ENCODE data around the gene ARHGDIA. TPM values are rescaled to one million over a fixed set of nuclear protein-coding genes. Genes with fewer than 3 reads are reported as not detected.

Gene ARHGDIA
- total RNA-seq, 2 donors from 2014 or later = 328 to 513 TPM

DNA sequence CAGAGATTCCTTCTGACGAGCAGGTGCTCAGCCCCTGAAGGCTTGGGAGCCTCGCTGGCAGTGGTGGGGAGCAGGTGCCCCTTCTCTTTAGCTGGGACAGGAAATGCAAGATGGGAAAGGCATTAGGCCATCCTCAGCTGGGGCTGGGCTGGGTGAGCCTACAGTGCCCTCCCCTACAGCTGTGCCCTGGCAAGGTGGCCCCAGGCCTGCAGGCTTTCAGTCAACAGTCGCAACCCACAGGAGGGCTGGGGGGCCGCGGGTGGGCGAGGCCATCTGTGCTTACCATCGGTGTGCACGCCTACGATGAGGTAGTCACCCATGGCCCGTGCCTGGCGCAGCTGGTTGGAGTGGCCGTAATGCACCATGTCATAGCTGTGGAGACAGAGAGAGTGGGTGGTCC lies 38.1 kb upstream of the ARHGDIA start:
- DNase-seq (ENCODE audit: low spot score in 2 of 2) = no peak
- H3K9me3 Mint-ChIP-seq = no peaks in the 10 kb centered on the region
- H3K27ac Mint-ChIP-seq = no peak overlapping the region
- no peaks in the 10 kb centered on the region for H3K36me3 Mint-ChIP-seq
- ATAC-seq = no peak

DNA sequence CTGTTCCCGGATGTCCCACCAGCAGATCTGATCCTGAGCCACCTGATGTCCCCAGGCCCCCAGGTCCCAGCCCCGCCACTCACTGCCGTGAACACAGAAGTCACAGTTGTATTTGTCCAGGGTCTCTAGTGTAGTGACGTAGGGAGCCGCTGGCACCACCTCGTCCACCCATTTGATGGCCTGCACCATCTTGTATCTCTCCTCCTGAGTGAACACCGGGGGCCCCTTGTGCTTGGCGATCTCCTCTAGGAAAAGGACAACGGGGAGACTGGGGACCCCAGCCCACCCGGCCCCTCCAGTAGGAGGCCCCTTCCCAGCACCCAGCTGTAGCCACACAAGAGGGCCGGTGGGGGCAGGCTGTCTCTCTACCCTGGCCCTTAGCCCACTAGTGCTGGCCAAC lies 37.7 kb upstream of the ARHGDIA start:
- DNase-seq (ENCODE audit: low spot score in 2 of 2) (no peak), ATAC-seq (no peak)
- Mint-ChIP-seq H3K9me3 (no peaks in the 10 kb centered on the region), H3K36me3 (no peaks in the 10 kb centered on the region), H3K27ac (no peak overlapping the region)

- no peak for DNase-seq (ENCODE audit: low spot score in 2 of 2)
- no peak for ATAC-seq
- no peak overlapping the region for H3K27ac Mint-ChIP-seq
- no peaks in the 10 kb centered on the region for H3K9me3 Mint-ChIP-seq
- no peaks in the 10 kb centered on the region for H3K36me3 Mint-ChIP-seq
Measured at GRCh38 chr17:81907219-81908145, 36.3 kb upstream of the ARHGDIA start.

DNA sequence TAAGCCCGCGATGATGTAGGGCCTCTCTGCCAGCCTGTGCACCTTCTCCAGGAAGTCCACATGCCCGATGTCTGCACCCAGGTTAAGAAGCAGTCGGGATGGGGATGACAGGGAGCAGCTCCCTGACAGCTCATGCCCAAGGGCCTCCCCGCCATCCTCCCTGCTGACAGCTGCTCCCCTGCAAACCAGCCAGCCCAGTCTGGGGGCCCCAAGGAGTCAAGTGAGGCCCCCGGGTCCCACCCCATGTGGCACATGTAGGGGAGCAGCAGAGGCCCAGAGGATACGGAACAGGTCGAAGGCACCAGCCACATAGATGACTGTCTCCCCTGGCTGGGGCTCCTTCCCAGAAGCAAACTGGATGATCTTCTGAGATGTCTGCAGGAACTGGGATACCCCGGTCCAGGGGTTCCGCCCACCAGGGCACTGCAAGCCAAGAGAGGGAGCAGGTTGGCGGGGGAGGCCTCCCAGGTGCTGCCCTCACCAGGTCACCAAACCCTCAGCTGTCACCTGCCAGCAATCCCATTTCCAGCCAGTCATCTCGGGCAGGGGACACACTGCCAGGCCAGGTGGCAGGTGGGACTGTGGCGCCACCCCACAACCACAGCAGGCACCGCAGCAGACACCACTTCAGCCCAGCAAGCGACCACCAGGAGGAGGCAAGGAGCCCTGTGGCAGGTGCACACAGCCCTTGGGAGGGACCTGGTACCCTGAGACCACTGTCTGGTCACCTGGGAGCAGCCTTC lies 35.5 kb upstream of the ARHGDIA start:
- ATAC-seq (no peak), DNase-seq (ENCODE audit: low spot score in 2 of 2) (no peak)
- H3K36me3 Mint-ChIP-seq = no peaks in the 10 kb centered on the region
- no peak overlapping the region for H3K27ac Mint-ChIP-seq
- no peaks in the 10 kb centered on the region for H3K9me3 Mint-ChIP-seq

- DNase-seq (ENCODE audit: low spot score in 2 of 2) = no peak
- Mint-ChIP-seq H3K36me3 (peaks cover 0 to 3% of the 10 kb centered on the region in 2 donors), H3K27ac (no peak overlapping the region), H3K9me3 (no peaks in the 10 kb centered on the region)
- ATAC-seq = no peak
Measured at GRCh38 chr17:81905993-81906392, 34.9 kb upstream of the ARHGDIA start.

DNA sequence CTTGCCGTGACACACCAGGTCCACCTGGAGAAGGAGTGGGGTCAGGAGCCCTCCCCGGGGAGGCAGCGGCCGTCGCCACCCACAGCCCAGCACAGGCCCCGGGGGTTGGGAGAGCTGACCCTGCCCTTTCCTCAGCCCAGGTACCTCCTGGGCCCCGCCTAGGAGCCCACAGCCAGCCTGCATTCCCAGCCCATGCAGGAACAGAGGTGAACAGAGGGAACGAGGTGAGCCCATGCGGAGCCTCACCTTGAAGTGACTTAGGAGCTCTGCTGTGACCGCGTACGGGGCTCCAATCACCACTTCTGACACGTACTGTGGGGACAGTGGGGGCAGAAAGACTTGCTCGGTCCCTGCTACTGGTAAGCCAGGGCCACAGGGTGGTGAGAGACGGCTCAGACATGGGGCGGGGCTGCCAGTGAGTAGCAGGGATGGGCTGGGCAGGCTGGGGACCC lies 34.3 kb upstream of the ARHGDIA start:
- ATAC-seq (no peak), DNase-seq (ENCODE audit: low spot score in 2 of 2) (no peak)
- Mint-ChIP-seq H3K27ac (no peak overlapping the region), H3K36me3 (peaks cover 4 to 8% of the 10 kb centered on the region in 2 donors), H3K9me3 (no peaks in the 10 kb centered on the region)

GRCh38 chr17:81904600-81905423 lies 33.7 kb upstream of the ARHGDIA start:
- Mint-ChIP-seq H3K27ac (no peak overlapping the region), H3K36me3 (peaks cover 11 to 14% of the 10 kb centered on the region in 2 donors), H3K9me3 (no peaks in the 10 kb centered on the region)
- DNase-seq (ENCODE audit: low spot score in 2 of 2) (no peak), ATAC-seq (no peak)

GRCh38 chr17:81903896-81904599 lies 32.9 kb upstream of the ARHGDIA start:
- ATAC-seq = no peak
- H3K36me3 Mint-ChIP-seq = peaks cover 12 to 14% of the 10 kb centered on the region in 2 donors
- no peak overlapping the region for H3K27ac Mint-ChIP-seq
- DNase-seq (ENCODE audit: low spot score in 2 of 2) = no peak
- no peaks in the 10 kb centered on the region for H3K9me3 Mint-ChIP-seq

GRCh38 chr17:81903415-81903831 lies 32.3 kb upstream of the ARHGDIA start:
- DNase-seq (ENCODE audit: low spot score in 2 of 2) = no peak
- H3K9me3 Mint-ChIP-seq = no peaks in the 10 kb centered on the region
- H3K36me3 Mint-ChIP-seq = peaks cover 12 to 14% of the 10 kb centered on the region in 2 donors
- H3K27ac Mint-ChIP-seq = no peak overlapping the region
- no peak for ATAC-seq

GRCh38 chr17:81902653-81903414 lies 31.7 kb upstream of the ARHGDIA start:
- Mint-ChIP-seq H3K36me3 (peaks cover 14 to 18% of the 10 kb centered on the region in 2 donors), H3K27ac (no peak overlapping the region), H3K9me3 (no peaks in the 10 kb centered on the region)
- DNase-seq (ENCODE audit: low spot score in 2 of 2) (no peak), ATAC-seq (peak in 1 of 2 donors; percentile 34)

DNA sequence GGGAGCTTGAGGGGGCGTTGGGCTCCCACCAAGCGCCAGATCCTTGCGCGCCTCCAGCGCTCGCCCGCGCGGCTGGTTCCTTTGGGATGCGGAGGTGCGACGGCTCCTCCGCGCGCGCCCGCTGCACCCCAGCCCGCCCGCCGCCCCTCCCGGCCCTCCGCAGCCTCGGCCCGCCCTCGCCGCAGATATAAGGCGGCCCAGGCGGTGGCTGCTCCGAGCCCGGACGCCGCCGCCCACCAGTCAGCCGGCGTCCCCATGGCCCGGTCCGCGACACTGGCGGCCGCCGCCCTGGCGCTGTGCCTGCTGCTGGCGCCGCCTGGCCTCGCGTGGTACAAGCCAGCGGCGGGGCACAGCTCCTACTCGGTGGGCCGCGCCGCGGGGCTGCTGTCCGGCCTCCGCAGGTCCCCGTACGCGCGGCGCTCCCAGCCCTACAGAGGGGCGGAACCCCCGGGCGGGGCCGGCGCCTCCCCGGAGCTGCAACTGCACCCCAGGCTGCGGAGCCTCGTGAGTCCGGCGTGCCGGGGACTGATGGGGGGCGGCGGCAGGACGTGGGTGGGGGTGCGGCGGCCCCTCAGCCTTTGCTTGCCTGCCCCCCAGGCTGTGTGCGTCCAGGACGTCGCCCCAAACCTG lies 31.0 kb upstream of the ARHGDIA start, which contains the start of gene NPB:
NPB (plus strand) TSS at position 216 of the 630 bp plus-strand sequence; CDS start at position 256, 40 bp downstream.
- ATAC-seq (peak; percentile 43 to 50), DNase-seq (ENCODE audit: low spot score in 2 of 2) (no peak)
- H3K9me3 Mint-ChIP-seq = no peaks in the 10 kb centered on the region
- peaks cover 14 to 18% of the 10 kb centered on the region in 2 donors for H3K36me3 Mint-ChIP-seq
- H3K27ac Mint-ChIP-seq = no peak within 1 kb of the TSS

DNA sequence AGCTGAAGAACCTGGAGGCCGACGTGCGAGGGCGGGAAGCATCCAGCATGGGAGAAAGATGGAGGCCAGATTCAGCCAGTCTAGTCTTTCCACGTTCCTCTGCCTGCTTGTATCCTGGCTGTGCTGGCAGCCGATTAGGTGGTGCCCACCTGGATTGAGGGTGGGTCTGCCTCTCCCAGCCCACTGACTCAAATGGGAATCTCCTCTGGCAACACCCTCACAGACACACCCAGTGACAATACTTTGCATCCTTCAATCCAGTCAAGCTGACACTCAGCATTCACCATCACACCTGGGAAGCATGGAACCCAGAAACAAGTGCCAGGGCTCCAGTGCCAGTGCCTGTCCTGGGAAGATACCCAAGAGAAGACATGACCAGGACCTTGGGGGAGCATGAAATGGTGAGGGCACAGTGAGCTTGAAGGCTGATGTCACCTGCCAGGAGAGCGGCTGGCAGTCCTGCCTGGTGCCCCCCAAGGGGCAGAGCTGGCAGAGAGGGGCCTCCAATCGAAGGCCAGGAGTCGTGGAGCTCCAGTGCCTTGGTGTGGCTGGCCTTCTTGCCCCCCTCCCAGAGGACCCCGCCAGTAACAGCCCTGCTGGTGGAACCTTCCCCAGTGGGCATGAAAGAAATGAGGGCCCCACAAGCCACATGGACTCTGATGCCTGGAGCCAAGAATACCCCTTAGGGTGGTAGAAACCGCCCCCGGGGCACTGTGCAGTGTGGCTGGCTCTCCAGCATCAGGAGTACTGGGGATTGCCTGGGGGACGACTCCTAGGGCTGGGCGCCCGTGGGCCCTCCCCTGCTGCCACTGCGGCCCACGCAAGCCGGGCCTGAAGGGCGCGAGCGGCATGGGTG lies 30.3 kb upstream of the ARHGDIA start:
- DNase-seq (ENCODE audit: low spot score in 2 of 2) (no peak), ATAC-seq (peak; percentile 25 to 26)
- peaks cover 14 to 18% of the 10 kb centered on the region in 2 donors for H3K36me3 Mint-ChIP-seq
- H3K9me3 Mint-ChIP-seq = no peaks in the 10 kb centered on the region
- no peak overlapping the region for H3K27ac Mint-ChIP-seq

- ATAC-seq (peak in 1 of 2 donors; percentile 9), DNase-seq (ENCODE audit: low spot score in 2 of 2) (no peak)
- no peaks in the 10 kb centered on the region for H3K9me3 Mint-ChIP-seq
- H3K27ac Mint-ChIP-seq = no peak overlapping the region
- peaks cover 14 to 18% of the 10 kb centered on the region in 2 donors for H3K36me3 Mint-ChIP-seq
Measured at GRCh38 chr17:81900181-81900820, 29.2 kb upstream of the ARHGDIA start.

Measured in activated naive CD4-positive, alpha-beta T cell treated with anti-CD3 and anti-CD28 coated beads, Interleukin-2, amount 50 U/mL, for 72 hours (primary cell).